Measurements from ENCODE around the gene SPATA18.

Gene SPATA18

GRCh38 chr4:52038103-52038912 lies 12.8 kb upstream of the SPATA18 start, which contains the start of gene SGCB:
Gene SGCB (minus strand): TSS chr4:52038299. CDS start chr4:52038259, 40 bp downstream.
- no peak within 1 kb of the TSS for H3K27ac ChIP-seq (replicated peaks)
- peaks cover 21% of the 10 kb centered on the region for H3K27me3 ChIP-seq (ENCODE audit: insufficient read depth, poor library complexity, severe bottlenecking)
- DNase-seq (ENCODE audit: low read depth in 1 of 2, low spot score in 1 of 2), result peak in 1 of 2 experiments; percentile 22
- TF ChIP-seq SPI1 (IDR thresholded peaks at IDR 0.05; ENCODE audit: borderline replicate concordance, low read depth) (no peak), GABPA (IDR thresholded peaks at IDR 0.05; ENCODE audit: low read depth) (no peak)
- H3K4me3 ChIP-seq (replicated peaks; ENCODE audit: insufficient read depth, low read length), result peak within 1 kb of the TSS; percentile 64

GRCh38 chr4:52045028-52045427 lies 6.1 kb upstream of the SPATA18 start:
- H3K27ac ChIP-seq (replicated peaks), result no peak overlapping the region
- no peak overlapping the region for H3K4me3 ChIP-seq (replicated peaks; ENCODE audit: insufficient read depth, low read length)
- no peak for DNase-seq (ENCODE audit: low read depth in 1 of 2, low spot score in 1 of 2)
- no peak for TF ChIP-seq CTCF (IDR thresholded peaks at IDR 0.05; ENCODE audit: insufficient read depth, low read length)
- peaks cover 6% of the 10 kb centered on the region for H3K27me3 ChIP-seq (ENCODE audit: insufficient read depth, poor library complexity, severe bottlenecking)

- no peak overlapping the region for H3K4me3 ChIP-seq (replicated peaks; ENCODE audit: insufficient read depth, low read length)
- H3K27ac ChIP-seq (replicated peaks), result no peak overlapping the region
- TF ChIP-seq POLR2AphosphoS5 (IDR thresholded peaks at IDR 0.05; ENCODE audit: low read depth) (no peak), GABPA (IDR thresholded peaks at IDR 0.05; ENCODE audit: low read depth) (no peak), SPI1 (IDR thresholded peaks at IDR 0.05; ENCODE audit: borderline replicate concordance, low read depth) (no peak), CTCF (IDR thresholded peaks at IDR 0.05; ENCODE audit: insufficient read depth, low read length) (no peak), REST (IDR thresholded peaks at IDR 0.05; ENCODE audit: insufficient replicate concordance, low read depth) (no peak)
- DNase-seq (ENCODE audit: low read depth in 1 of 2, low spot score in 1 of 2), result no peak
- peaks cover 33% of the 10 kb centered on the region for H3K27me3 ChIP-seq (ENCODE audit: insufficient read depth, poor library complexity, severe bottlenecking)
Observed at GRCh38 chr4:52049266-52049665, 1.8 kb upstream of the SPATA18 start.

GRCh38 chr4:52051615-52052474 lies 741 bp downstream of the SPATA18 start:
- peaks cover 33% of the 10 kb centered on the region for H3K27me3 ChIP-seq (ENCODE audit: insufficient read depth, poor library complexity, severe bottlenecking)
- TF ChIP-seq CTCF (IDR thresholded peaks at IDR 0.05; ENCODE audit: insufficient read depth, low read length), result no peak
- TF ChIP-seq REST (IDR thresholded peaks at IDR 0.05; ENCODE audit: insufficient replicate concordance, low read depth), result no peak
- TF ChIP-seq GABPA (IDR thresholded peaks at IDR 0.05; ENCODE audit: low read depth), result no peak
- no peak for TF ChIP-seq SPI1 (IDR thresholded peaks at IDR 0.05; ENCODE audit: borderline replicate concordance, low read depth)
- no peak for TF ChIP-seq POLR2AphosphoS5 (IDR thresholded peaks at IDR 0.05; ENCODE audit: low read depth)
- H3K27ac ChIP-seq (replicated peaks), result no peak overlapping the region
- DNase-seq (ENCODE audit: low read depth in 1 of 2, low spot score in 1 of 2), result peak; percentile 36 to 42
- H3K4me3 ChIP-seq (replicated peaks; ENCODE audit: insufficient read depth, low read length), result peak overlapping the region; percentile 37

Data from HL-60 (cell line).